DND-41 (cell line): Measurements from ENCODE around the gene MOB4.
A peak's percentile ranks its signal among the peaks of the same experiment; 100 is the strongest.

ENCODE experiments used
- ATAC-seq: fragments of 200-7000 bp; cut with Tn5 transposase; 3 replicates; pipeline ENCODE4 v1.9.1; 2021; ENCODE audit warnings: low read depth; ENCODE audit not compliant: insufficient read depth
- DNase-seq: peaks from one replicate; pipeline ENCODE4 v3.0.0-alpha.2; 2020
- H2AFZ ChIP-seq: 2 replicates; pipeline ENCODE4 v1.6.0; 2012; ENCODE audit warnings: low read depth, low read length
- H3K27ac ChIP-seq: 2 replicates; pipeline ENCODE4 v1.5.1; 2012; ENCODE audit warnings: low read length, inconsistent platforms
- H3K27me3 ChIP-seq: fragments of 200-600 bp; sonication (generic); 2 replicates; pipeline ENCODE4 v1.6.0; 2012; ENCODE audit warnings: low read length, mild to moderate bottlenecking, inconsistent platforms; ENCODE audit not compliant: insufficient read depth, poor library complexity
- H3K36me3 ChIP-seq: 2 replicates; pipeline ENCODE4 v1.5.1; 2012; ENCODE audit warnings: low read length, inconsistent platforms; ENCODE audit not compliant: insufficient read depth
- H3K4me1 ChIP-seq: 2 replicates; pipeline ENCODE4 v1.5.1; 2012; ENCODE audit warnings: mild to moderate bottlenecking, low read length; ENCODE audit not compliant: insufficient read depth
- H3K4me2 ChIP-seq: 2 replicates; pipeline ENCODE4 v1.6.0; 2012; ENCODE audit warnings: mild to moderate bottlenecking, moderate library complexity, low read length, inconsistent platforms; ENCODE audit not compliant: insufficient read depth
- H3K4me3 ChIP-seq, 2 experiments: fragments of 200-600 bp in 1 of 2; shearing (Covaris generic) in 1 of 2; 2 replicates each; pipeline ENCODE4 v1.5.1; 2012 to 2016; ENCODE audit warnings: inconsistent platforms in 2 of 2, low read length in 2 of 2, mild to moderate bottlenecking in 2 of 2, low read depth in 1 of 2, moderate library complexity in 1 of 2
- H3K79me2 ChIP-seq: 2 replicates; pipeline ENCODE4 v1.6.0; 2012; ENCODE audit warnings: low read length, inconsistent platforms; ENCODE audit not compliant: insufficient read depth
- H3K9ac ChIP-seq: 2 replicates; pipeline ENCODE4 v1.6.0; 2012; ENCODE audit warnings: low read depth, mild to moderate bottlenecking, inconsistent platforms, low read length, moderate library complexity
- H3K9me3 ChIP-seq: 2 replicates; pipeline ENCODE4 v1.5.1; 2012; ENCODE audit warnings: low read length, moderate library complexity, mild to moderate bottlenecking, inconsistent platforms; ENCODE audit not compliant: insufficient read depth, severe bottlenecking
- H4K20me1 ChIP-seq: 2 replicates; pipeline ENCODE4 v1.6.0; 2012; ENCODE audit warnings: low read length; ENCODE audit not compliant: insufficient read depth
- EZH2 ChIP-seq: IDR thresholded peaks from 3 replicates; pipeline ENCODE4 v1.6.1; 2012; ENCODE audit warnings: borderline replicate concordance, low read depth, mild to moderate bottlenecking, moderate library complexity, low read length, inconsistent platforms; ENCODE audit not compliant: severe bottlenecking
- TF ChIP-seq, protein P1 (sequence below): IDR thresholded peaks from 2 replicates; pipeline ENCODE4 v1.5.1; 2012; ENCODE audit warnings: borderline replicate concordance, low read length, moderate library complexity, mild to moderate bottlenecking; ENCODE audit not compliant: poor library complexity, severe bottlenecking; ENCODE audit errors: extremely low read depth

MOB4 gene

DNA sequence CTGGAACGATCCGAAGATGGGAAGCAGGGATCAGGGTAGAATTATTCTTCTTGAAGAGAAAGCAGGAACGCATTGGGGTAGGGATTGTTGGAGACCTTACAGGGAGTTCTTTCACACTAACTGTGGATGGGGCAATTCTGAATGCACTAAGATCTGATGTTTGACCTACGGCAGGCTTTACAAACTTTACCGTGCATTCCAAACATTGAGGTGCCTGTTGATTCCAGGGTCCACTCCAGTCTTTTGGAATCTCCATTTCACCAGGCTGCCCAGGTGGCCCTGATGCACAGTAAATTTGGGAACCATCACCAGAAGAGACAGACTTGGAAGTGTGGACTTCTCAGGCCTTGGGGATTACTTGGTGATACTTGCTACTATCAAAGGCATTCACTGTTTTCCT lies 82.6 kb downstream of the MOB4 start:
- Histone ChIP-seq H3K9me3 (no peaks in the 10 kb centered on the region), H3K79me2 (no peaks in the 10 kb centered on the region), H4K20me1 (no peaks in the 10 kb centered on the region), H3K4me1 (no peaks in the 10 kb centered on the region), H3K4me2 (no peak overlapping the region), H2AFZ (no peak overlapping the region), H3K4me3 (no peak overlapping the region), H3K27ac (no peak overlapping the region), H3K36me3 (no peaks in the 10 kb centered on the region), H3K9ac (no peak overlapping the region), H3K27me3 (peaks cover 11% of the 10 kb centered on the region)
- TF ChIP-seq, protein P1, sequence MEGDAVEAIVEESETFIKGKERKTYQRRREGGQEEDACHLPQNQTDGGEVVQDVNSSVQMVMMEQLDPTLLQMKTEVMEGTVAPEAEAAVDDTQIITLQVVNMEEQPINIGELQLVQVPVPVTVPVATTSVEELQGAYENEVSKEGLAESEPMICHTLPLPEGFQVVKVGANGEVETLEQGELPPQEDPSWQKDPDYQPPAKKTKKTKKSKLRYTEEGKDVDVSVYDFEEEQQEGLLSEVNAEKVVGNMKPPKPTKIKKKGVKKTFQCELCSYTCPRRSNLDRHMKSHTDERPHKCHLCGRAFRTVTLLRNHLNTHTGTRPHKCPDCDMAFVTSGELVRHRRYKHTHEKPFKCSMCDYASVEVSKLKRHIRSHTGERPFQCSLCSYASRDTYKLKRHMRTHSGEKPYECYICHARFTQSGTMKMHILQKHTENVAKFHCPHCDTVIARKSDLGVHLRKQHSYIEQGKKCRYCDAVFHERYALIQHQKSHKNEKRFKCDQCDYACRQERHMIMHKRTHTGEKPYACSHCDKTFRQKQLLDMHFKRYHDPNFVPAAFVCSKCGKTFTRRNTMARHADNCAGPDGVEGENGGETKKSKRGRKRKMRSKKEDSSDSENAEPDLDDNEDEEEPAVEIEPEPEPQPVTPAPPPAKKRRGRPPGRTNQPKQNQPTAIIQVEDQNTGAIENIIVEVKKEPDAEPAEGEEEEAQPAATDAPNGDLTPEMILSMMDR, result no peak
- no peak for ATAC-seq
- DNase-seq, result no peak

DNA sequence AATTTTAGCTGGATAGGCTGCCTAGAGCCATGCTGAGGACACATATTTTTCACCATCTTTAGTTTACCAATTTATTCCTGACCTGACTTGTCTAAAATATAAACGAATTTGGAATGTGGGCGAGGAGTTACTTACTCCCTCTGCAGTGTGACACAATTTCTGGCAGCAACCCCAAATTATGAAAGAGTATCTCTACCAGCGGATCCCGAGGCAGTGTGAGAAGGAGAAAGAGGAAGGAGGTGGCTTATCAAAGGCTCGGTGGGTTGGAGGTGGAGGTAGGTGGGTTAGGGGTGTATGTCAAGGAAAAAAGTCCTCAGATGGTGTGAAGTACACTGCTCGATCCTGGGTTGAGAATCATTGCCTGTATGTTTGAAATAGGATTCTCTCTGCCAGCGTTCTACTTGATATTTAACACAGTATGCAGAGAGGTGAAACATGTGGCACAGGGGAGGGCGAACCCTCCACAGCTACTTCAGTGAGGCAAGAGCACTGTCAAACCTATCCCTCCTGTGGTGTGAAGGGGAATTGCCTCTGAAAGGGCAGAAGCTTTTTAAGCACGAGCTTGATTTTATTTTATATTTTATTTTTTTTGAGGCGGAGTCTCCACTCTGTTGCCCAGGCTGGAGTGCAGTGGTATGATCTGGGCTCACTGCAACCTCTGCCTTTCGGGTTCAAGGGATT lies 83.6 kb downstream of the MOB4 start:
- Histone ChIP-seq H3K9ac (no peak overlapping the region), H3K9me3 (no peaks in the 10 kb centered on the region), H3K4me1 (no peaks in the 10 kb centered on the region), H3K36me3 (no peaks in the 10 kb centered on the region), H3K79me2 (no peaks in the 10 kb centered on the region), H3K27ac (no peak overlapping the region), H3K4me2 (no peak overlapping the region), H3K27me3 (peaks cover 11% of the 10 kb centered on the region), H4K20me1 (no peaks in the 10 kb centered on the region), H2AFZ (no peak overlapping the region; the same call in 1 of the 2 replicates), H3K4me3 (no peak overlapping the region)
- peak; percentile 16 for DNase-seq
- TF ChIP-seq, protein P1, result peak; percentile 44
- TF ChIP-seq EZH2, result no peak
- peak; percentile 81 for ATAC-seq

DNA sequence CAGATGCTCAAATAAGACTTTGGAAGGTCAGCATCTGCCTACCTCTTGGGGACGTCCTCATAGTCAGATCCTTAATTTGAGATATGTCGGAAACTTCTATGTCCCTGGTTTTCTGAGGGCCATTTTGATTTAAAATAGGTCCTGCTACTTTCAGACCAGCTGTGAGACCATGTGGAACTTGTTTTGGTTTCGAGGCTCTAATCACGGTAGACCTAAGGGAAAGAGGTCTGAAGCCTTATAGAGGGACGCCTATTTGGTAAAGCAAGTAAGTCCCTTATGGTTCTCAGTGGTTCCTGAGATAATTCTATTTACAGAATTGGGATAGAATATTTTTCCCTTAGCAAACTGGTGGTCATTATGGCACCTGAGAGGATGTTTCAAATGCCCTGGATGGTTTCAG lies 84.4 kb downstream of the MOB4 start:
- DNase-seq, result no peak
- no peaks in the 10 kb centered on the region for H3K79me2 ChIP-seq
- H3K27ac ChIP-seq, result no peak overlapping the region
- no peak overlapping the region for H3K9ac ChIP-seq
- H3K4me1 ChIP-seq, result no peaks in the 10 kb centered on the region
- H4K20me1 ChIP-seq, result no peaks in the 10 kb centered on the region
- H3K36me3 ChIP-seq, result no peaks in the 10 kb centered on the region
- H3K4me2 ChIP-seq, result no peak overlapping the region
- H3K4me3 ChIP-seq, result no peak overlapping the region
- H3K9me3 ChIP-seq, result no peaks in the 10 kb centered on the region
- TF ChIP-seq EZH2, result no peak
- TF ChIP-seq, protein P1, result no peak
- ATAC-seq, result no peak
- H3K27me3 ChIP-seq, result peaks cover 9% of the 10 kb centered on the region
- H2AFZ ChIP-seq, result no peak overlapping the region
